ENCODE results near the gene PDE8A. TPM values are rescaled to one million over a fixed set of nuclear protein-coding genes. Genes with fewer than 3 reads are reported as not detected.

The PDE8A gene
- total and polyA plus RNA-seq, 2 donors (not counting 1 experiment from before 2014, with no cell fraction given): 17.4 to 51.1 TPM

DNA sequence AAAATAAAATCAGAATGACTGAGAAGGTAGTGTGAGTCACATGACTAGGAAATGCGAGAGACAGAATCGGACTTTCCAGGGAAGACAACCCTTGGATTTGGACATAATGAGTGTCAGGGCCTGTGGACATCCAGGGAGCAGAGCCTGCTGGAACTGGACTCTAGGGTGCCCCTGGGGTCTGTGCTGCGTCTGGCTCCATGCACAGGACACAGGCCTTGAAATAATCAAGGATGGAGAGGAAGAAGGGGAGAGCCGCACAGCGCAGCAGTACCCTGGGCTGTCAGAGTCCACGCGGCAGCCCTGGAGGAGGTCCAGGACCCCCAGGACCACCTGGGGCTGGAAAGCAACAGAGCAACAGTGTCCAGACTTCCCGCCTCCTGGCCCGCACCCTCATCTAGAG lies 173.7 kb downstream of the PDE8A start:
- no peak for ATAC-seq (ENCODE audit: low read depth)
- Histone ChIP-seq H3K4me2 (replicated peaks; ENCODE audit: low read depth, low read length, poor library complexity, severe bottlenecking) (no peak overlapping the region), H3K27ac (ENCODE audit: low read length in 2 of 2) (no peak overlapping the region), H3K36me3 (replicated peaks in 1 of 2; ENCODE audit: control extremely low read depth in 1 of 2, control insufficient read depth in 1 of 2, extremely low read depth in 1 of 2, insufficient read depth in 2 of 2, low read length in 1 of 2) (no peaks in the 10 kb centered on the region), H3K9ac (ENCODE audit: low read length) (no peak overlapping the region), H3K27me3 (replicated peaks in 1 of 4; ENCODE audit: control extremely low read depth in 1 of 4, control insufficient read depth in 3 of 4, insufficient read depth in 4 of 4, low read length in 3 of 4) (no peaks in the 10 kb centered on the region), H4K20me1 (ENCODE audit: control insufficient read depth, insufficient read depth, low read length, poor library complexity, severe bottlenecking) (no peaks in the 10 kb centered on the region), H3K4me3 (ENCODE audit: control extremely low read depth in 1 of 5, extremely low read depth in 1 of 5, insufficient read depth in 1 of 5, low read depth in 2 of 5, low read length in 4 of 5) (no peak overlapping the region), H2AFZ (ENCODE audit: insufficient read depth, low read depth, low read length, poor library complexity, severe bottlenecking) (no peak overlapping the region), H3K4me1 (ENCODE audit: control insufficient read depth in 2 of 2, insufficient read depth in 2 of 2, low read length in 2 of 2) (no peaks in the 10 kb centered on the region), H3K9me3 (ENCODE audit: control extremely low read depth in 1 of 3, control insufficient read depth in 2 of 3, insufficient read depth in 1 of 3, low read length in 2 of 3) (no peaks in the 10 kb centered on the region), H3K79me2 (ENCODE audit: control insufficient read depth, insufficient read depth, low read length) (no peaks in the 10 kb centered on the region)
- Mint-ChIP-seq H3K4me3 (no peak overlapping the region), H3K27me3 (peaks cover 22% of the 10 kb centered on the region), H3K4me1 (no peaks in the 10 kb centered on the region), H3K27ac (no peak overlapping the region), H3K9me3 (ENCODE audit: insufficient read depth) (no peaks in the 10 kb centered on the region)
- CTCF ChIA-PET: no interaction called here
- 76% methylated on average over 5 of the region's 9 CpGs for WGBS (ENCODE audit: insufficient coverage)
- no peak for DNase-seq
- POLR2A ChIA-PET: no interaction called here
- intact Hi-C loops (cut with micrococcal nuclease): no loop called here
- TF ChIP-seq, protein P1, sequence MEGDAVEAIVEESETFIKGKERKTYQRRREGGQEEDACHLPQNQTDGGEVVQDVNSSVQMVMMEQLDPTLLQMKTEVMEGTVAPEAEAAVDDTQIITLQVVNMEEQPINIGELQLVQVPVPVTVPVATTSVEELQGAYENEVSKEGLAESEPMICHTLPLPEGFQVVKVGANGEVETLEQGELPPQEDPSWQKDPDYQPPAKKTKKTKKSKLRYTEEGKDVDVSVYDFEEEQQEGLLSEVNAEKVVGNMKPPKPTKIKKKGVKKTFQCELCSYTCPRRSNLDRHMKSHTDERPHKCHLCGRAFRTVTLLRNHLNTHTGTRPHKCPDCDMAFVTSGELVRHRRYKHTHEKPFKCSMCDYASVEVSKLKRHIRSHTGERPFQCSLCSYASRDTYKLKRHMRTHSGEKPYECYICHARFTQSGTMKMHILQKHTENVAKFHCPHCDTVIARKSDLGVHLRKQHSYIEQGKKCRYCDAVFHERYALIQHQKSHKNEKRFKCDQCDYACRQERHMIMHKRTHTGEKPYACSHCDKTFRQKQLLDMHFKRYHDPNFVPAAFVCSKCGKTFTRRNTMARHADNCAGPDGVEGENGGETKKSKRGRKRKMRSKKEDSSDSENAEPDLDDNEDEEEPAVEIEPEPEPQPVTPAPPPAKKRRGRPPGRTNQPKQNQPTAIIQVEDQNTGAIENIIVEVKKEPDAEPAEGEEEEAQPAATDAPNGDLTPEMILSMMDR (IDR thresholded peaks at IDR 0.05): no peak
- TF ChIP-seq EZH2 (IDR thresholded peaks at IDR 0.05; ENCODE audit: borderline replicate concordance, insufficient read depth, low read depth, low read length, poor library complexity, severe bottlenecking): no peak

DNA sequence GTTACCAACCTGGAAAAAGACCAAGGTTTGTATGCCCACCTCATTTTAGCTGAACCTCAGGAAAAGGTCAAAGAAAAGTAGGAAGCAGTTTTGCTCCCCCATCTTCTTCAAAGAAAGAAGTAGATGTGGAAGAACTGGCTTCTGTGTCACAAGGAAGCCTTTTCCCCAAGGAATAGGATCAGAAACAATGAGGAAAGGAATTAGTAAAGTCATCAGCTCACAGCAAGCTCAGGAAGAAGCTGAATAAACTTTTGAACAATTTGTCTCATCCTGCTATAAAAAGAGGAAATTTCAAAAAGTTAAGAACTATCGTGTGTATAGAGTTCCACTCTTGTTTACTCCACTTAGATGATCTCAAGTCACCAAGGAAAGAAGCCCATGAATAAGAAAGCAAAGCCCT lies 174.2 kb downstream of the PDE8A start:
- DNase-seq (no peak), ATAC-seq (ENCODE audit: low read depth) (no peak)
- no peaks in the 10 kb centered on the region for H3K36me3 ChIP-seq (replicated peaks in 1 of 2; ENCODE audit: control extremely low read depth in 1 of 2, control insufficient read depth in 1 of 2, extremely low read depth in 1 of 2, insufficient read depth in 2 of 2, low read length in 1 of 2)
- H3K27me3 ChIP-seq (replicated peaks in 1 of 4; ENCODE audit: control extremely low read depth in 1 of 4, control insufficient read depth in 3 of 4, insufficient read depth in 4 of 4, low read length in 3 of 4): no peaks in the 10 kb centered on the region
- WGBS (ENCODE audit: insufficient coverage): no CpG with 5 or more reads among the region's 1 CpG
- no peaks in the 10 kb centered on the region for H3K4me1 ChIP-seq (ENCODE audit: control insufficient read depth in 2 of 2, insufficient read depth in 2 of 2, low read length in 2 of 2)
- no peak overlapping the region for H3K27ac ChIP-seq (ENCODE audit: low read length in 2 of 2)
- intact Hi-C loops (cut with micrococcal nuclease): no loop called here
- Mint-ChIP-seq H3K9me3 (ENCODE audit: insufficient read depth) (no peaks in the 10 kb centered on the region), H3K4me3 (no peak overlapping the region), H3K27ac (no peak overlapping the region), H3K4me1 (no peaks in the 10 kb centered on the region), H3K27me3 (peaks cover 22% of the 10 kb centered on the region)
- H3K79me2 ChIP-seq (ENCODE audit: control insufficient read depth, insufficient read depth, low read length): no peaks in the 10 kb centered on the region
- H3K9ac ChIP-seq (ENCODE audit: low read length): no peak overlapping the region
- no peak overlapping the region for H2AFZ ChIP-seq (ENCODE audit: insufficient read depth, low read depth, low read length, poor library complexity, severe bottlenecking)
- H3K4me3 ChIP-seq (ENCODE audit: control extremely low read depth in 1 of 5, extremely low read depth in 1 of 5, insufficient read depth in 1 of 5, low read depth in 2 of 5, low read length in 4 of 5): no peak overlapping the region
- H4K20me1 ChIP-seq (ENCODE audit: control insufficient read depth, insufficient read depth, low read length, poor library complexity, severe bottlenecking): no peaks in the 10 kb centered on the region
- TF ChIP-seq, protein P1 (IDR thresholded peaks at IDR 0.05): no peak
- TF ChIP-seq EZH2 (IDR thresholded peaks at IDR 0.05; ENCODE audit: borderline replicate concordance, insufficient read depth, low read depth, low read length, poor library complexity, severe bottlenecking): no peak
- ChIA-PET CTCF (no interaction called here), POLR2A (no interaction called here)
- no peak overlapping the region for H3K4me2 ChIP-seq (replicated peaks; ENCODE audit: low read depth, low read length, poor library complexity, severe bottlenecking)
- no peaks in the 10 kb centered on the region for H3K9me3 ChIP-seq (ENCODE audit: control extremely low read depth in 1 of 3, control insufficient read depth in 2 of 3, insufficient read depth in 1 of 3, low read length in 2 of 3)

All from B cell (primary cell).